Mucosa of descending colon (tissue), 3 donors: ENCODE data around the gene CARNS1. TPM values are rescaled to one million over a fixed set of nuclear protein-coding genes. Genes with fewer than 3 reads are reported as not detected.

ENCODE experiments used
- ATAC-seq: fragments of 200-7000 bp; cut with Tn5 transposase; one replicate; pipeline ENCODE4 v1.9.1; 2020; ENCODE audit warnings: mild to moderate bottlenecking, moderate library complexity
- DNase-seq, 3 donors: peaks; one replicate each; pipeline ENCODE4 v3.0.0-alpha.2; 2020
- H3K36me3 ChIP-seq: fragments of 200-600 bp; one replicate; pipeline ENCODE4 v1.8.0; 2021; ENCODE audit warnings: low read depth, mild to moderate bottlenecking
- H3K4me1 ChIP-seq: fragments of 200-600 bp; one replicate; pipeline ENCODE4 v1.8.0; 2021; ENCODE audit warnings: low read depth, mild to moderate bottlenecking
- H3K4me3 ChIP-seq: fragments of 200-600 bp; one replicate; pipeline ENCODE4 v1.8.0; 2021; ENCODE audit warnings: mild to moderate bottlenecking
- H3K9me3 ChIP-seq: fragments of 200-600 bp; one replicate; pipeline ENCODE4 v1.8.0; 2021; ENCODE audit warnings: mild to moderate bottlenecking
- intact Hi-C, 2 donors: fragments of 100-400 bp; cut with DNase I in 1 of 2; cut with micrococcal nuclease in 1 of 2; formaldehyde crosslinking; loops; one replicate each; pipeline versions ENCODE4 v1.11.0 to v1.11.1; 2022; cut with DNase I, micrococcal nuclease
- total RNA-seq, 3 donors: library from RNA; stranded (reverse); fragmentation: NEBNext Ultra II Directional in 2 of 3; extraction: Animal tissue kit (Norgen Biotek cat#: 25700) in 2 of 3; gene quantifications; one replicate each; pipeline versions ENCODE4 v1.2.1 to v1.2.4, GENCODE V29; 2021 to 2023
- TF ChIP-seq, protein P1 (sequence below): fragments of 200-600 bp; IDR thresholded peaks from one replicate; pipeline ENCODE4 v1.8.0; 2022; ENCODE audit warnings: antibody characterized with exemption, mild to moderate bottlenecking
- donor health status: DM: no; HTN: no; CAD: no; lungs with moderate emphysema.
- donor health status: DM: no; HTN: no; CAD: no.
- donor health status: DM: no; HTN: yes; CAD: no.

CARNS1 gene
- total RNA-seq, 3 donors from 2014 or later, result 0.26 to 0.89 (median 0.70) TPM

DNA sequence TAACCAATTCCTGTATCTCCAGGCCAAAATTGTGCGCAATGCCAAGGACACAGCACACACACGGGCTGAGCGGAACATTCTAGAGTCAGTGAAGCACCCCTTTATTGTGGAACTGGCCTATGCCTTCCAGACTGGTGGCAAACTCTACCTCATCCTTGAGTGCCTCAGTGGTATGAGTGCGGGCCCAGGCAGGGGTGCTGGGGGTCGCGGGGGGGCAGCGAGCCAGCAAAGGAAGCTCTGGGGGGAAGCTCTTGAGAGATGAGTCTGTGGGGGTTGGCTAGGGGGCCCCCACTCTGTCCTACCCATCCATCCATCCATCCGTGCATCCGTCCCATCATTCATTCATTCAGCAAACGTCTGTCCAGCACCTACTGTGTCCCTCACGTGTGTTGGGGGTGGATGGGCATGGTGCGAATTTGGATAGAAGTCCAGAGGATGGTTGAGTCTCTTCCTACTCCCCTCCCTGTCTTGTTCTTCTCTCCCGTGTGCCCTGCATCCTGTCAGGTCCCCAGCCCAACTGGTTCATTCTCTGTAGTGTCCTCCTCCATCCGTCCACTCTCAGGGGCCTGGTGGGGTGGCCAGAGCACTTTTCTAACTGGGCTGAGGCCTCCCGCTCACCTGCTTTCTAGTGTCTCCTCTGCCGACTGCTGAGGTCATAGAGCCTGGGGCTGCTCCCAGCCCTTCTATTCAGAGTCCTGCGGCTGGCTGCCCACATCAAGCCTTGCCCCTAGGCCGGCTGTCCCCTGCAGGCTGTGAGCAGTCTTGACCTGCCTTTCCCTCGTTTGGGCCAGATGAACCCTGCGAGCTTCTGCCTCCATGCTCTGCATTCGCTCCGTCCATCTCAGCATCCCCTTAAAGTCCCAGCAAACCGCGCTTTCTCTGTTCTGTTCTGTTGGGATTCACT lies 16.1 kb downstream of the CARNS1 start:
- H3K36me3 ChIP-seq, result no peaks in the 10 kb centered on the region
- TF ChIP-seq, protein P1, sequence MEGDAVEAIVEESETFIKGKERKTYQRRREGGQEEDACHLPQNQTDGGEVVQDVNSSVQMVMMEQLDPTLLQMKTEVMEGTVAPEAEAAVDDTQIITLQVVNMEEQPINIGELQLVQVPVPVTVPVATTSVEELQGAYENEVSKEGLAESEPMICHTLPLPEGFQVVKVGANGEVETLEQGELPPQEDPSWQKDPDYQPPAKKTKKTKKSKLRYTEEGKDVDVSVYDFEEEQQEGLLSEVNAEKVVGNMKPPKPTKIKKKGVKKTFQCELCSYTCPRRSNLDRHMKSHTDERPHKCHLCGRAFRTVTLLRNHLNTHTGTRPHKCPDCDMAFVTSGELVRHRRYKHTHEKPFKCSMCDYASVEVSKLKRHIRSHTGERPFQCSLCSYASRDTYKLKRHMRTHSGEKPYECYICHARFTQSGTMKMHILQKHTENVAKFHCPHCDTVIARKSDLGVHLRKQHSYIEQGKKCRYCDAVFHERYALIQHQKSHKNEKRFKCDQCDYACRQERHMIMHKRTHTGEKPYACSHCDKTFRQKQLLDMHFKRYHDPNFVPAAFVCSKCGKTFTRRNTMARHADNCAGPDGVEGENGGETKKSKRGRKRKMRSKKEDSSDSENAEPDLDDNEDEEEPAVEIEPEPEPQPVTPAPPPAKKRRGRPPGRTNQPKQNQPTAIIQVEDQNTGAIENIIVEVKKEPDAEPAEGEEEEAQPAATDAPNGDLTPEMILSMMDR, result no peak
- intact Hi-C loops, result no loop called here

DNA sequence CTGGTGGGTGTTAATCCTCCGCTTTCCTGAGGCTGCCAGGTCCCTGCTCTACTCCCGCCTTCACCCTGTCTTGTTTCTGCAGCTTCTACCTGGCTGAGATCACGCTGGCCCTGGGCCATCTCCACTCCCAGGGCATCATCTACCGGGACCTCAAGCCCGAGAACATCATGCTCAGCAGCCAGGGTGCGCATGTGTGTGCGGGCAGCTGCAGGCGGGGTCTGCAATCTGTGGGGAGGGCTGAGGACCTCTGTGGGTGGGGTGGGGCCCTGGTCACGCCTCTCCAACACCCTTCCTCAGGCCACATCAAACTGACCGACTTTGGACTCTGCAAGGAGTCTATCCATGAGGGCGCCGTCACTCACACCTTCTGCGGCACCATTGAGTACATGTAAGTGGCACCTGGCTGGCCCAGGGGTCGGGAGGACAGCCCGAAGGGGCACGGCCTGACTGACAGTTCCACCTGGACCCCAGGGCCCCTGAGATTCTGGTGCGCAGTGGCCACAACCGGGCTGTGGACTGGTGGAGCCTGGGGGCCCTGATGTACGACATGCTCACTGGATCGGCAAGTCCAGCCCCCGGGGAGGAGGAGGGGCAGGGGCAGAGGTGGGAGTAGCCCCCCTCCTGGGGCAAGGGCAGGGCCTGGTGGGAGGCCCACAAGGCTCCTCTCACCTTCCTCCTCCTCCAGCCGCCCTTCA lies 17.3 kb downstream of the CARNS1 start:
- H3K4me3 ChIP-seq, result no peak overlapping the region
- no peaks in the 10 kb centered on the region for H3K9me3 ChIP-seq
- H3K36me3 ChIP-seq, result no peaks in the 10 kb centered on the region
- TF ChIP-seq, protein P1, result no peak
- peaks cover 12% of the 10 kb centered on the region for H3K4me1 ChIP-seq
- no peak for ATAC-seq
- intact Hi-C loops, result no loop called here
- no peak for DNase-seq

More for the DNA sequence above, 16.1 kb downstream of the CARNS1 start:
- H3K4me1 ChIP-seq, result peaks cover 16% of the 10 kb centered on the region
- no peaks in the 10 kb centered on the region for H3K9me3 ChIP-seq
- DNase-seq, result no peak
- ATAC-seq, result no peak
- H3K4me3 ChIP-seq, result no peak overlapping the region

DNA sequence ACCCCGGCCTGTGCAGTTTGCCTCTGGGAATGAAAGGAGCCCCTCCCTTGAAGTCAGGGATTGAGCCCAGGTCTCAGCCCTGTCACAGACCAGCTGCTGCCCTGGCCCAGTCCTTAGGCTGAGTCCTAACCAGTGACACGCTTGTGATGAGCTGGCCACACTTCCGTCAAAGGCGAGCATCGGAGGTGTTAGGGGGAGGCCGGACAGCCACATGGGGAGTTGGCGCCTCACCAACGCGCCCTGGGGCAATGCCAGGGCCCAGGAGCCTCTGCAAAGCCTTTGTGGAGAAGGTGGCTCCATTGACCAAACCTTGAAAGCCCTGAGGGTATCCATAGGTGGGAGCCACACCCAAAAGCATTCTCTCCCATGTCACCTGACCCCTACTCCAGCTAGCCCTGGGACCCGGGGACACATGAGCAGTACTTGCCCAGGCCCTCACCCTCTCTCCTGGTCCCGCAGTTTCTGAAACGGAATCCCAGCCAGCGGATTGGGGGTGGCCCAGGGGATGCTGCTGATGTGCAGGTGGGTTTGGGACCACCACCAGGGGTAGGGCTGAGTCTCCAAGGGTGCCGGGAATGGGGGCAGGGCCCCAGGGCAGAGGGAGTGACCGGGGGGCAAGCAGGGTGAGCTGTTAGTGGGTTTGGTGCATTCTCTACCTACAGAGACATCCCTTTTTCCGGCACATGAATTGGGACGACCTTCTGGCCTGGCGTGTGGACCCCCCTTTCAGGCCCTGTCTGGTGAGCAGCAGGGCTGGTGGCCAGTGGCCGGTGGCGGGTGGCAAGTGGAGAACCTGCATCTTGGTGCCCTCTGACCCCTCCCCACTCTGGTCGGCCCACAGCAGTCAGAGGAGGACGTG lies 18.3 kb downstream of the CARNS1 start:
- H3K4me1 ChIP-seq, result peaks cover 10% of the 10 kb centered on the region
- H3K9me3 ChIP-seq, result no peaks in the 10 kb centered on the region
- no peaks in the 10 kb centered on the region for H3K36me3 ChIP-seq
- DNase-seq, result no peak
- TF ChIP-seq, protein P1, result no peak
- ATAC-seq, result no peak
- intact Hi-C loops, result no loop called here
- no peak overlapping the region for H3K4me3 ChIP-seq

DNA sequence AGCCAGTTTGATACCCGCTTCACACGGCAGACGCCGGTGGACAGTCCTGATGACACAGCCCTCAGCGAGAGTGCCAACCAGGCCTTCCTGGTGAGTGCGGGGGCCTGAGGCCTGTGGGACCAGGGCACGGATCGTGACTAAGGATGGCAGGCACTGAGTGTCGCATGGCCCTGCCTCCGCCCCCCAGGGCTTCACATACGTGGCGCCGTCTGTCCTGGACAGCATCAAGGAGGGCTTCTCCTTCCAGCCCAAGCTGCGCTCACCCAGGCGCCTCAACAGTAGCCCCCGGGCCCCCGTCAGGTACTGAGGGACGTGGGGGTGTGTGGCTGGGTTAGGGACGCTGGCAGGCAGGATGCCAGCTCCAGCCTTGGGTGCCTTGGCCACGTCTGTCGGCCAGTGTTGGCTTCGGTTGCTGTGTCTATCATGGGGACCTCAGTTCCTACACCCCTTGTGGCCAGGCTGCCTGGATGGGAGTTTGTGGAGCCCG lies 19.0 kb downstream of the CARNS1 start:
- Histone ChIP-seq H3K9me3 (no peaks in the 10 kb centered on the region), H3K4me1 (peaks cover 7% of the 10 kb centered on the region), H3K36me3 (no peaks in the 10 kb centered on the region), H3K4me3 (no peak overlapping the region)
- TF ChIP-seq, protein P1, result no peak
- ATAC-seq, result no peak
- DNase-seq, result no peak
- intact Hi-C loops, result no loop called here

DNA sequence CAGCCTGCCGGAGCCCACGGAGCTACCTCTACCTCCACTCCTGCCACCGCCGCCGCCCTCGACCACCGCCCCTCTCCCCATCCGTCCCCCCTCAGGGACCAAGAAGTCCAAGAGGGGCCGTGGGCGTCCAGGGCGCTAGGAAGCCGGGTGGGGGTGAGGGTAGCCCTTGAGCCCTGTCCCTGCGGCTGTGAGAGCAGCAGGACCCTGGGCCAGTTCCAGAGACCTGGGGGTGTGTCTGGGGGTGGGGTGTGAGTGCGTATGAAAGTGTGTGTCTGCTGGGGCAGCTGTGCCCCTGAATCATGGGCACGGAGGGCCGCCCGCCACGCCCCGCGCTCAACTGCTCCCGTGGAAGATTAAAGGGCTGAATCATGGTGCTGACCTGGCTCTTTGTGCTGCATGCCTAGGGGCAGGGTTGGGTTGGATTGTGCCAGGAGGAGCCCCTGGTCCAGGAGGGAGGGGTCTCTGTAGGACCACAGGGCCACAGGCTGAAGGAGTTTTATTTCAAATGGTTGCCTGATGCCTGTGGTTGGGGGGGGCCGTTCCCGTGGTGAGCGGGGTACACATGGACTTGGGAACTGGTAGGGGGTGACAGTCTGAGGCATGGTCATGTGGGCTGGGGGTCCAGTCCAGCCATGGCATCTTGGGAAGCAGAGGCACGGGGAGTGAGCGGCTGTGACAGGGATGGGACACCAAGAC lies 19.7 kb downstream of the CARNS1 start:
- no peaks in the 10 kb centered on the region for H3K36me3 ChIP-seq
- no peaks in the 10 kb centered on the region for H3K9me3 ChIP-seq
- no peak for DNase-seq
- ATAC-seq, result no peak
- TF ChIP-seq, protein P1, result no peak
- peaks cover 8% of the 10 kb centered on the region for H3K4me1 ChIP-seq
- intact Hi-C loops, result no loop called here
- no peak overlapping the region for H3K4me3 ChIP-seq
